ENCODE data around the gene CHURC1.
"Not testable (repeated sequence)": the region's sequence is repeated elsewhere in the genome, so short reads cannot be mapped to it uniquely, and the experiment has no call there.

The CHURC1 gene

GRCh38 chr14:64910847-64911495 is 3.3 kb upstream of the CHURC1 start:
- DNase-seq (ENCODE audit: low spot score): peak; percentile 18

- no peak for DNase-seq (ENCODE audit: low spot score)
Observed at GRCh38 chr14:64912261-64912660, 2.0 kb upstream of the CHURC1 start.

- not testable (repeated sequence) for DNase-seq (ENCODE audit: low spot score)
Observed at GRCh38 chr14:64913477-64913876, 778 bp upstream of the CHURC1 start.

- DNase-seq (ENCODE audit: low spot score): no peak
Observed at GRCh38 chr14:64915029-64915424, 772 bp downstream of the CHURC1 start.

- DNase-seq (ENCODE audit: low spot score): no peak
Observed at GRCh38 chr14:64915797-64916196, 1.5 kb downstream of the CHURC1 start.

GRCh38 chr14:64918216-64918615 is 4.0 kb downstream of the CHURC1 start:
- peak; percentile 25 for DNase-seq (ENCODE audit: low spot score)

GRCh38 chr14:64919215-64919614 is 5.0 kb downstream of the CHURC1 start:
- no peak for DNase-seq (ENCODE audit: low spot score)

- no peak for DNase-seq (ENCODE audit: low spot score)
Observed at GRCh38 chr14:64919618-64920017, 5.4 kb downstream of the CHURC1 start.

GRCh38 chr14:64920465-64920864 is 6.2 kb downstream of the CHURC1 start:
- no peak for DNase-seq (ENCODE audit: low spot score)

- no peak for DNase-seq (ENCODE audit: low spot score)
Observed at GRCh38 chr14:64923015-64923414, 8.8 kb downstream of the CHURC1 start.

GRCh38 chr14:64926398-64926995 is 12.2 kb downstream of the CHURC1 start:
- DNase-seq (ENCODE audit: low spot score): no peak

GRCh38 chr14:64927031-64927430 is 12.8 kb downstream of the CHURC1 start:
- no peak for DNase-seq (ENCODE audit: low spot score)

GRCh38 chr14:64928239-64929013 is 14.2 kb downstream of the CHURC1 start:
- no peak for DNase-seq (ENCODE audit: low spot score)

- DNase-seq (ENCODE audit: low spot score): no peak
Observed at GRCh38 chr14:64929014-64929359, 14.7 kb downstream of the CHURC1 start.

- no peak for DNase-seq (ENCODE audit: low spot score)
Observed at GRCh38 chr14:64930085-64930843, 16.0 kb downstream of the CHURC1 start.

GRCh38 chr14:64931123-64931522 is 16.9 kb downstream of the CHURC1 start:
- DNase-seq (ENCODE audit: low spot score): no peak

- DNase-seq (ENCODE audit: low spot score): no peak
Observed at GRCh38 chr14:64932231-64932630, 18.0 kb downstream of the CHURC1 start.

GRCh38 chr14:64934338-64934929 is 20.2 kb downstream of the CHURC1 start:
- no peak for DNase-seq (ENCODE audit: low spot score)

- DNase-seq (ENCODE audit: low spot score): no peak
Observed at GRCh38 chr14:64935508-64935907, 21.3 kb downstream of the CHURC1 start.

- DNase-seq (ENCODE audit: low spot score): no peak
Observed at GRCh38 chr14:64937171-64937820, 23.0 kb downstream of the CHURC1 start.

GRCh38 chr14:64937821-64938193 is 23.6 kb downstream of the CHURC1 start:
- peak; percentile 19 for DNase-seq (ENCODE audit: low spot score)
